ENCODE results near the gene RAET1L. TPM values are rescaled to one million over a fixed set of nuclear protein-coding genes. Genes with fewer than 3 reads are reported as not detected.

Gene RAET1L
- total RNA-seq, 1 experiment from 2014 or later: not detected

- CTCF ChIA-PET: no interaction called here
- Histone ChIP-seq H3K27ac (ENCODE audit: low read length) (no peak overlapping the region), H3K27me3 (ENCODE audit: control insufficient read depth, insufficient read depth, low read length) (peaks cover 29% of the 10 kb centered on the region), H3K4me3 (ENCODE audit: low read depth in 2 of 2, low read length in 2 of 2) (no peak overlapping the region), H3K4me1 (ENCODE audit: control insufficient read depth, insufficient read depth, low read length) (no peaks in the 10 kb centered on the region), H3K36me3 (ENCODE audit: control insufficient read depth, insufficient read depth, low read length) (no peaks in the 10 kb centered on the region), H3K9me3 (ENCODE audit: control insufficient read depth, insufficient read depth, low read depth, low read length) (no peaks in the 10 kb centered on the region)
- DNase-seq (ENCODE audit: low read depth, low spot score) (no peak), ATAC-seq (no peak)
- POLR2A ChIA-PET: no interaction called here
- intact Hi-C loops (cut with micrococcal nuclease; ENCODE audit: unreplicated experiment) (no loop called here), in situ Hi-C loops (cut with HindIII; ENCODE audit: low pct_unique_long_range_greater_than_20kb, low sequenced_read_pairs) (no loop called here)
- TF ChIP-seq REST (IDR thresholded peaks at IDR 0.05; ENCODE audit: insufficient read depth in 1 of 2, low read depth in 2 of 2, low read length in 1 of 2): no peak
- no peak for TF ChIP-seq SIN3A (IDR thresholded peaks at IDR 0.05; ENCODE audit: borderline replicate concordance, insufficient read depth, low read depth, low read length)
- no peak for TF ChIP-seq TCF7L2 (IDR thresholded peaks at IDR 0.05; ENCODE audit: low read depth, low read length)
- TF ChIP-seq CTCF (IDR thresholded peaks at IDR 0.05): no peak
- TF ChIP-seq POLR2AphosphoS5 (IDR thresholded peaks at IDR 0.05; ENCODE audit: low read depth, low read length): no peak
- BruUV-seq (replicated peaks): no TSS peak
Measured at GRCh38 chr6:150032598-150032997, 7.3 kb upstream of the RAET1L start.

- no peaks in the 10 kb centered on the region for H3K9me3 ChIP-seq (ENCODE audit: control insufficient read depth, insufficient read depth, low read depth, low read length)
- H3K36me3 ChIP-seq (ENCODE audit: control insufficient read depth, insufficient read depth, low read length): no peaks in the 10 kb centered on the region
- no peak for TF ChIP-seq SIN3A (IDR thresholded peaks at IDR 0.05; ENCODE audit: borderline replicate concordance, insufficient read depth, low read depth, low read length)
- no peak for TF ChIP-seq TCF7L2 (IDR thresholded peaks at IDR 0.05; ENCODE audit: low read depth, low read length)
- TF ChIP-seq CTCF (IDR thresholded peaks at IDR 0.05): no peak
- TF ChIP-seq POLR2AphosphoS5 (IDR thresholded peaks at IDR 0.05; ENCODE audit: low read depth, low read length): no peak
- no peak for TF ChIP-seq REST (IDR thresholded peaks at IDR 0.05; ENCODE audit: insufficient read depth in 1 of 2, low read depth in 2 of 2, low read length in 1 of 2)
- no peak for ATAC-seq
- no peak overlapping the region for H3K4me3 ChIP-seq (ENCODE audit: low read depth in 2 of 2, low read length in 2 of 2)
- H3K4me1 ChIP-seq (ENCODE audit: control insufficient read depth, insufficient read depth, low read length): peaks cover 3% of the 10 kb centered on the region; the same call in 1 of the 2 replicates
- in situ Hi-C loops (cut with HindIII; ENCODE audit: low pct_unique_long_range_greater_than_20kb, low sequenced_read_pairs): no loop called here
- H3K27ac ChIP-seq (ENCODE audit: low read length): no peak overlapping the region
- intact Hi-C loops (cut with micrococcal nuclease; ENCODE audit: unreplicated experiment): no loop called here
- CTCF ChIA-PET: no interaction called here
- DNase-seq (ENCODE audit: low read depth, low spot score): no peak
- POLR2A ChIA-PET: no interaction called here
- no TSS peak for BruUV-seq (replicated peaks)
- peaks cover 15% of the 10 kb centered on the region for H3K27me3 ChIP-seq (ENCODE audit: control insufficient read depth, insufficient read depth, low read length)
Measured at GRCh38 chr6:150030611-150031010, 5.3 kb upstream of the RAET1L start.

Measured in Panc1 (cell line).